Ramos (cell line): ENCODE measurements around the gene NCEH1.
"Not testable (repeated sequence)": the region's sequence is repeated elsewhere in the genome, so short reads cannot be mapped to it uniquely, and the experiment has no call there.

Experiments
- in situ Hi-C: fragments of 300-500 bp; cut with MboI; formaldehyde crosslinking; loops from one replicate; pipeline ENCODE4 v1.14.3; 2022; ENCODE audit warnings: low sequenced_read_pairs; ENCODE audit not compliant: unreplicated experiment

The NCEH1 gene

DNA sequence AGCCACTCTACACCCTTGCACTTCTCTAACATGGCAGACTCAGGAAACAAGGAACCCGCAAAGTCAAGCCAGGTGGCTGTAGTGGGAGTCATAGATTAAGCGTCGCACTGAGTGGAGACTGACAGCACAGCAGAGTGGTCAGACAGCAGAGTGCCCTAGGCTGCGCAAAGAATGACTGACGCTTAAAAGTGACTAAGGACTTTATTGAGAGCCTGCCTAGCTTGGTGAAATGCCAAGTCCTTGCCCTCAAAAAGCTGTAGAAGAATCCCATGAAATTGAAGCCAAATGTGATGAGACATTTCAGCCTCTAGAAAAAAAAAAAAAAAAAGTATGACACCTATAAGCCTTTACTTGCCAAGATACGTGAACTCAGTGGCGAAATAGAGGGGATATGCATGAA is 30.2 kb downstream of the NCEH1 start:
- in situ Hi-C loops, result no loop called here

DNA sequence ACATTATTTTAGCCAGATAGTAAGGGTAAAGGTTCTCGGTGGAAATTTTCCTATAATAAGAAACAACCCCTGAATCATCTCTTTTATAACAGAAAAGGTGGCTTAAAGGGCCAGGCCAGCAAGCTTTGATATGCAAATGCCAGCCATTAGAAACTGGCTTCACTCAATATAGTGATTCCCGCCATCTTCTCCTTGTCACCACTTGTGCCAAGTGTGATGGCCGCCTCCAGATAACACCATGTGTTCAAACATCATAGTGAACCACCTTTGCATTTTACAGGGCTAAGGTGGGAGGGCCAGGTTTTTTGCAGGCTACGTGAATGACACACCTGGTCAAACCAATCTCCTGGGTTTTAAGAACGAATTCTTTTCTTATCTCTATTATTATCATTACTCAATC is 31.3 kb downstream of the NCEH1 start:
- in situ Hi-C loops, result no loop called here

DNA sequence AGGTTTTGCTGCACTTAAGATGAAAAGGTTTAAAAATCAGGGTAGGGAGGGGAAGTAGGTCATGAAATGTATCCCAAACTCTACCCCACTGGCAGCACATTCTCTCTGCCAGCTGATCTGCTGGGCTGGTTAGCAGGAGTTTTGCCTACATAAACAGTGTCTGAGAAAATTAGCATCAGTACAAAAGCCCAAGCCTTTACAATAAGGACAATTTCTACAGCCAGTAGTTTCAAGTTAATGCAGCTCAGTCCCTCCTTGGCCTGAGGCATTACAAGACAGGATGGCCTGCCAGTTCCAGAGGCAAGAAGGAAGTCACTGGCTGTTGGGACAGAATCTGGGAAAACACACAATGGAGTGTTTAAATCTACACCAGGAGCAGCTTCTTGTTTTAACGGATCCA is 32.8 kb downstream of the NCEH1 start:
- in situ Hi-C loops, result no loop called here

DNA sequence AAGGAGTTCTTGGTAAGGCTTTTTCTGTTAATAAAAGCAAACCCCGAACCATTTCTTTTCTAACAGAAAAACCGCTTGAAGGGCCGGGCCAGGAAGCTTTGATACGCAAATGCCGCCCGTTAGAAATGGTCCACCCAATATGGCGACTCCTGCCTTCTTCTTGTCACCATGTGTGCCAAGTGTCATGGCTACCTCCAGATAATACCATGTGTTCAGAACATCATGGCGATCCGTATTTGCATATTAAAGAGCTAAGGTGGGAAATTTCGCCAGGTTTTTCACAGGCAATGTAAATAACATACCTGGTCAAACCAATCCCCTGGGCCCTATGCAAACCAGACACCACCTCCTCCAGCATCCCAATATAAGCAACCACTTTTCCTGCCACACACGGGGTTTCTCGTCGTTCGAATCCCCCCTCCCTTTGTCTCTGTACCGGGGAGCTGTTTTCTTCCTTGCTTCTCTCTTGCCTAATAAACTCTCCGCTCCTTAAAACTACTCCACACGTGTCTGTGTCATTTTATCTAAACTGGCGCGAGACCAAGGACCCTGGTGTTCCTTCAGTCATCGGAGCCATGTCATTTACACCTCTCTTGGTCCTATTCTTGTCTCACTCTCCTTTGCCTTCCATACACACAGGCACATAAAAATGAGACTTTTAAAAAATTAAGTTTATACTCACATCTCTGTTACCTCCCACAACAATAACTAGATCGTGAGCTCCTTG is 34.5 kb downstream of the NCEH1 start:
- in situ Hi-C loops, result no loop called here

DNA sequence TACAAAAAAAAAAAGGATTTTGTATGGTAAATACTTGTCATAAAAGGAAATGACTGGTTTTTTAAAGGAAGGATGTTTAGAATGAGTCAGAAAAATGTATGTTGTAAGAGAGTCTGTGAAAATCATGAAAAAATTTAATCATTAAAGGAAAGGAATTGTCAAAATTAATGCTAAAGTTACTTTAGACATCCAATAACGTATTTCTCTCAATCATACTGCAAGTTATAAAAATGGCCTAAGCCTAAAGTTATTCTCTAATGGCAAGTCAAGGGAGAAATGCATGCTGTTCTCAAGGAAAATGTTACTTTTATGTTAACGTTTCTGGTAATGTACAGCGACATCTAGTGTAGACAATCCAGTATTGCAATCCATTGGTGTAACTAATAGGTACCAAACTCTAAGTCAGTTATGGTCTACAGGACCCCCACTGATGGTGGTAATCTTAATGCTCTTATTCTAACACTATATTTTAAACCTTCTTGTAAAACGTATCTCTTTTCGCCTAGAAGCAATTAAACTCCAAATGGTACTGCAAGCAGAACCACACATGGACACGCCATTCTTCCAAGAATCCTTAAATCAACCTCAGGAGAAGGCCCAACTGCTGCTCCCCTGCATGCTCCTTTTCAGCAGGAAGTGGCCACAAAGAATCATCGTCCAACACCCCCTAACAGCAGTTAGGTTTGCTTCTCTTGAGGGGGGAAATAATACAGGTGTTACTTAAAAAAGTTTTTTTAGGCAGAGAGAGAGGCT is 35.2 kb downstream of the NCEH1 start:
- in situ Hi-C loops, result no loop called here

DNA sequence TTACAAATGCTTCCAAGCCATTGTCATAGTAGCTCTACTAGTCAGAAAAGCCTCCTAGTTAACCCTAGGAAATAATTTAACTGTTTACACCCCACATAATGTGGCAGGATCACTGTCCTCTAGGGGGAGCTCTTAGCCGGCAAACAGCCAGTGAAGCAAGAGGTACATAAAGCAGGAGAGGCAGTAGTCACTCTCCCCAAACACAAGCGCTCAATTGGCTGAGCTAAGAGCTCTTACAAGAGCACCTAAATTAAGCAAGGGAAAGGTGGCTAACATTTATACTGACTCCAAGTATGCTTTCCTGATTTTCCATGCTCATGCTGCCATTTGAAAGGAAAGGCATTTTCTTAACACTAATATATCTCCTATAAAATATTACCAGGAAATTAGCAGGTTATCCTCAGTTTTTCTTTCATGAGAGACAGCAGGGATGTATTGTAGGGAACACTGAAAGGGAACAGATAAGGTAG is 37.6 kb downstream of the NCEH1 start:
- in situ Hi-C loops, result no loop called here

DNA sequence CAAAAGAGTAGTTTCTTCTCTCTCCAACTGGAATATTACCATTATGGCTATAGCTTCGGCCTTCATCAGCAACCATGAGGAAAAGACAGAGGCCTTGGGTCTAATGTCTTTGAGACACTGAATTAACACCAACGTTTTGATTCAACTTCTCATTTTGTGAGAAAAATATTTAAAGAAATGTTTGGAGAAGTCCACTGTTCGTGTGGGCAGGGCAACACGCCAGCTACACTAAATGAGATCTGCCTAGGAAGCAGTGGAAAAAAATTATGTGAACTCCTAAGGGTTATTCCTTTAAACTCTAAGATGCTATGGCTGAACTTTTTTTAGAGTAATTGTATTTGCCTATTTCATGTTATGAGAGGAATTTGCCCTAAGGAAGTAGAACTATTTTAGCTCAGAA is 41.8 kb downstream of the NCEH1 start:
- in situ Hi-C loops, result no loop called here

DNA sequence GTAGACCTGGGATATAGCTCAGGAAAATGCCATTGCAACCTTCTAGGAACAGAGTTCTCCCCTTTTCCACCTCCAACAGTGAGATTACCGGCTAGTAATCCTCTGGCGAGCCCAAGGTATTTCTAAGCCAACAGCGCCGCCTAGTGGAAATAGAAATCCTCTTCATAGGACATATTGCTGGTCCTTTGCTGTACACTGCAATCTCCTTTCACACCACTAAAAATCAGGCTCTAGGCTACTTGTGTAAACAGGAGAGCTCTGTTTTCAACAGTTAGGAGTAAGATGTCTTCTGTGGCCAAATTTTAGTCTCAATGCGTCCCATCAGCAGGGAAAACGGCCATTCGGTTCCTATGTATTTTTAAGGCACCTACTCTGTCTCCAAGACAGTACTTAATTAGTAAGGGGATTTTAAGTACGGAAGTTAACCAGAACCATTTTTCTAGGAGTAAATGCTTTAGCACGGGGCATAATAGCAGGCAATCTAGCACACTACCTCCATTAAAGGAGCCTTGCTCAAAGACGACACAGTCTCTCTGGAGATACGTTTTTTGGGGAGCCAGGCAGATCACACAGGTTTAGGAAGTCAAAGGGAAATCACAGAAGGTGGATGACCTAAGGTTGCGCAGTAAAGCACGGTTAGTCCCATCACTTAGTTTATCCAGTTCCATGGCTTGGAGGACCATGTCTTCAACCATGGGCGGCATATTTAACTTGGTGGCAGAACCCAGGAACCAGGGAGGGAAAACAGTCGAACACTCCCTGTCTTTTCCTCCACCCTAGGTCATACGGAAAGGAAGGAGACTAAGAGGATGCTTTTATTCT is 43.8 kb downstream of the NCEH1 start:
- in situ Hi-C loops, result no loop called here

DNA sequence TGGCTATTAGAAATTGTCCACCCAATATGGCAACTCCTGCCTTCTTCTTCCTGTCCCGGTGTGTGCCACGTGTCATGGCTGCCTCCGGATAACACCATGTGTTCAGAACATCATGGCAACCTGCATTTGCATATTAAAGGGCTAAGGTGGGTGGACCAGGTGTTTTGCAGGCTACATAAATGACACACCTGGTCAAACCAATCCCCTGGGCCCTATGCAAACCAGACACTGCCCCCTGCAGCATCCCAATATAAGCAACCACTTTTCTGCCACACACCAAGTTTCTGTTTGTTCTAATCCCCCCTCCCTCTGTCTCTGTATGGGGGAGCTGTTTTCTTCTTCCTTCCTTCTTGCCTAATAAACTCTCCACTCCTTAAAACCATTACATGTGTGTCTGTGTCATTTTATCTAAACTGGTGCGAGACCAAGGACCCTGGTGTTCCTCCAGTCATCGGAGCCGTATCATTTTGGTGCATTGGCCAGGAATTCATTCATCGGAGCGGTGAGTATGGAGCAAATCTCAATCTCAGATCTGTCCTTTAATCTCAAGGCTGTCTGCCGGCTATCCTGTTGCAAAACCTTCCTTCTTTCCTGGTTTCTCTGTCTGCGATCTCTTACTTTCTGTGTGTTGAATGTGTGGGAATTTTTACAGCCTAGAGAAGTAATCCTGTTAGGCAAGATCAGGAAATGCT is 44.5 kb downstream of the NCEH1 start:
- in situ Hi-C loops, result no loop called here

DNA sequence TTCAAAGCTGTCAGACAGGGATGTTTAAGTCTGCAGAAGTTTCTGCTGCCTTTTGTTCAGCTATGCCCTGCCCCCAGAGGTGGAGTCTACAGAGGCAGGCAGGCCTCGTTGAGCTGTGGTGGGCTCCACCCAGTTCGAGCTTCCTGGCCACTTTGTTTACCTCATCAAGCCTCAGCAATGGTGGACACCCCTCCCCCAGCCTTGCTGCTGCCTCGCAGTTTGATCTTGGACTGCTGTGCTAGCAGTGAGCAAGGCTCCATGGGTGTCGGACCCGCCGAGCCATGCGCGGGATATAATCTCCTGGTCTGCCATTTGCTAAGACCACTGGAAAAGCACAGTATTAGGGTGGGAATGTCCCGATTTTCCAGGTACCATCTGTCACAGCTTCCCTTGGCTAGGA is 45.4 kb downstream of the NCEH1 start:
- in situ Hi-C loops, result not testable (repeated sequence)

DNA sequence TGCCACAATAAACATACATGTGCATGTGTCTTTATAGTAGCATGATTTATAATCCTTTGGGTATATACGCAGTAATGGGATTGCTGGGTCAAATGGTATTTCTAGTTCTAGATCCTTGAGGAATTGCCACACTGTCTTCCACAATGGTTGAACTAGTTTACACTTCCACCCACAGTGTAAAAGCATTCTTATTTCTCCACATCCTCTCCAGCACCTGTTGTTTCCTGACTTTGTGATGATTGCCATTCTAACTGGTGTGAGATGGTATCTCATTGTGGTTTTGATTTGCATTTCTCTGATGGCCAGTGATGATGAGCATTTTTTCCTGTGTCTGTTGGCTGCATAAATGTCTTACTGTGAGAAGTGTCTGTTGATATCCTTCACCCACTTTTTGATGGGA is 50.4 kb downstream of the NCEH1 start:
- in situ Hi-C loops, result not testable (repeated sequence)

DNA sequence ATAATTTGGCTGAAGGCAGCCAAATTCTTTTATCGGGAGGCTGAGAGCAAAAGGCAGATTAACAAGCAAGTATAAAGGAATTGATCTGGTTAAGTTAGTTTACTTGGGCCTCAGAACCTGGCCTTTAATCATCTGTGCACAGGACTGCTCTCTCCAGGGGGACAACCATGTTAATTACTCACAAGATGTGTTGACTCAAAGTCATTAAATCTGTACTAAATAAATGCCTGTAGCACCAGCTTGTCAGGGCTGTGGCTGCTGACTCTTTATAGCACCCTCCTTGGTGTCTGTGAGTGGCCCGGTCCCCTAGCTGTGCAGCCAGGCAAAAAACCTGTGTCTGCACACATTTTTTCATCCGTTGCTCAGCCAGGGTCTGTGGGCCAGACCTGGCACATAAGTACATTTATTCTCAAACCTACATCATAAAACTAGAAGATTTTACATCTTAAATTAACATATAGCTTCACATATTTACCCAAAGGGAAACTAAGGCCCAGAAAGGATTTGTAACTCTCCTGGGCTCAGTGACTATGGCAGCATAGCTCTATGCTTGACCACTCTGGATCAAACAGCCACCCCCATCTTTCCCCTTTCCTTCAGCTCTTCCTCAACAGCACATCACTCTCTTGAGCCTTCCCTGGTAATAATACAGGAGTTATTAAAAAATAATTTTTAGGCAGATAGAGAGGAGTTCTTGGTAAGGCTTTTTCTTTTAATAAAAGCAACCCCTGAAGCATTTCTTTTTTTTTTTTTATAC is 51.4 kb downstream of the NCEH1 start:
- in situ Hi-C loops, result no loop called here

DNA sequence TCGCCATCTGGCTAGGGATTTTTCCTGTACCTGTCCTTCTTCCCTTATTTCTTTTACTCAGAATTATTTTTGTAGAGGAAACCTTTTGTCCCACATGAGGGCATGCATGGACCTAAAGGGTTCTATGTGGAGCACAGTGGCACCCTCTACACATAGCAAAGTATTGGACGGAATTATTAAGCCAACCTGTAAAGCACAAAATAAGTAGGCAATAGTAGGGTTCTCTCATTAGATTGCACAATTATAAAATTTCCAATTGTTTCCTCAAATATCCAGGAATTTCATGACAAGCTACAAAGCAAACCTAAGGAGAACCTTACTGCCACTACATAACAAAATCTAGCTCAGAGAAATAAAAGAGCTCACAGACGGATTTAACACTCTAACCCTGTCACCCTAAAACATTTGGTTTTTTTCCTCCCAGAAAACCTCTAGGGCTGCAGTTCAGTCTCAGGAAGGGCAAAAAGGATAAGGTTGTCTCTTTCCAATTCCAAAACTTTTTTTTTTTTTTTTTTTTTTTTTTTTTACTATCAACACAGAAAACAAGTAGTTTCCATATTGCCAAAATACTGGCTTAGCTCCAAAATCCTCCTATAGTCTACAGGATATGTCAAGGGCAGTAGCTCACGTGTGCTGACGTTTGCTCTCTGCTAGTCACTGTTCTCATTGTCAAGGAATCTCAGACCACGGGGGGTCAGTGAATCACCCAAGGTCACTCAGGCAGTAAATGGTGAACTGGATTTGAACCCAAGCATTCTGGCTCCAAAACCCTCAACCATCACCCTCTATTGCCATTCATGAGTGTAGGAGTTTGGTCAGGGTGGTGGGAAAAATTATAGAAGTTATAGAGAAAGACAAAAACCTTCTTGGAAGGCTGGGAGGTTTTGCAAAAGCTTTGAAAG is 52.3 kb downstream of the NCEH1 start:
- in situ Hi-C loops, result no loop called here

DNA sequence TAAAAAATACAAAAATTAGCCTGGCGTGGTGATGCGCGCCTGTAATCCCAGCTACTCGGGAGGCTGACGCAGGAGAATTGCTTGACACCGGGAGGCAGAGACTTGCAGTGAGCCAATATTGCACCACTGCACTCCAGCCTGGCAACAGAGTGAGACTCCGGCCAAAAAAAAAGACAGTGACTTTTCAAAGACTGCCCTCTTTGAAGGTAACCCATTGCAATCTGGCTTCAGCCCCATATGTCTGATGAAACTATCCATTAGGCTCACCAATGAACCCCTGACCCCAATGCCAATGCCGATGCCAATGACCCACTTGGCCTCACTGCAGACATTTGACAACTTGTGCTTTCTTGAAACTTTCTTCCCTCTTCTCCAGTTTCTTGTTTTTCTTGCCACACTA is 54.3 kb downstream of the NCEH1 start:
- in situ Hi-C loops, result no loop called here

DNA sequence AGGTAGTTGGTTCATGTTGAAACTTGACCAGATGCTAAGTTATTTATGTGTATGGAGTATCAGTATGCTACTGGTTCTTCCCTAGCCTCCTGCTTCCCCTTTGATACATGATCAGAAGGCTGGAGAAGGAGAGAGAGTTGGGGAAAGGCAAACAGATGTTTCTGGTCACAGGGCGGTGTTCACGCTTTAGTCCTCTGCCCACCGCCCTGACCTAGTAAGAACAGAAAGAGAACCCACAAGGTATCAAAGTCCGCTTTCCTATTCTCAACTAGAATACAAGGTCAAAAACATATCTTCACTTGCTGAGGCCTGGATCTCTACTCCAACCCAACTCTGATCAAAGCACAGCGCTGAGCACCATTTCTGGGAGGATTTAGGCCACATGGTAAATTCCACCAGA is 55.5 kb downstream of the NCEH1 start:
- in situ Hi-C loops, result no loop called here

DNA sequence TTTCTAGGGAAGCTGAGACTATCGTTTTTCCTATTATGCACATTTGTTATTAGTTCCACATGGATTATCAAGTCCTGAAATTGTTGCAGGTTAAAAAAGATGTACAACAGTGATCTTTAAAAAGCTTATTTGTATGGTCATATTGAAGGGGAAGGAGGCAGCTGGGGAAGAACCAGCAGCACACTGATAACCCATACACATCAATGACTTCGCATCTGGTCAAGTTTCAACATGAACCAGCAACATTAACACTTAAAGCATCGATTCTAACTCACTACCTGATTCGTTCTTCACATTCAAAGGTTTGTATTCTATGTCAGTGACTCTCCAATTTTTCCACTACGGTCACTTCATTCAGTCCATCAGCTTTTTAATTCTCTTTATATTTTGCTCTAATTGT is 56.4 kb downstream of the NCEH1 start:
- in situ Hi-C loops, result no loop called here

DNA sequence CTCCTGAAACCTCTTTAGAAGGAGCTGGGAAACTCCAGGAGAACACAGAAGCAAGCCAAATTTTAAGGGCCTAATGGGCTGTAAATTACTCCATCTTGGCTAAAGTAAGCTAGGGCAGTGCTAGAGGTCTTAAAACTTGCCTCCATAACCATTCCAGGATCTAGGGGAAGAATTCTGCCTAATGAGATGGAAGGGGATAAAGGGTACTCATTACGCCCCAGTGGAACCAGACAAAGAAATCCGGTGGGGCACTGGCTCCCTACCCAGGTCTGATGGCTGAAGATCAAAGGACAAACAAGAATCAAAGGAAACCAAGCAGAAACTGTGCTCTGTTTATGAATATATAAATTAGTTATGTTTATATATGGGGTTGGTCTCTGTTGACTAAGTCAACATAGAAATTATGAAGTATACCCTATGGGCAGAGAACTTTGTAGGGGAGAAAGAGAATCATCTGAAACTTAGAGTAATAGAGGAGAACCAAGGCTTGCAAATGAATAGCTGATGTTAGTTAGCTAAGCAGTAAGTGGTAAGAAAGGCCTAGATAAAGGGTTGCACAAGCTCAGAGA is 57.8 kb downstream of the NCEH1 start:
- in situ Hi-C loops, result no loop called here

DNA sequence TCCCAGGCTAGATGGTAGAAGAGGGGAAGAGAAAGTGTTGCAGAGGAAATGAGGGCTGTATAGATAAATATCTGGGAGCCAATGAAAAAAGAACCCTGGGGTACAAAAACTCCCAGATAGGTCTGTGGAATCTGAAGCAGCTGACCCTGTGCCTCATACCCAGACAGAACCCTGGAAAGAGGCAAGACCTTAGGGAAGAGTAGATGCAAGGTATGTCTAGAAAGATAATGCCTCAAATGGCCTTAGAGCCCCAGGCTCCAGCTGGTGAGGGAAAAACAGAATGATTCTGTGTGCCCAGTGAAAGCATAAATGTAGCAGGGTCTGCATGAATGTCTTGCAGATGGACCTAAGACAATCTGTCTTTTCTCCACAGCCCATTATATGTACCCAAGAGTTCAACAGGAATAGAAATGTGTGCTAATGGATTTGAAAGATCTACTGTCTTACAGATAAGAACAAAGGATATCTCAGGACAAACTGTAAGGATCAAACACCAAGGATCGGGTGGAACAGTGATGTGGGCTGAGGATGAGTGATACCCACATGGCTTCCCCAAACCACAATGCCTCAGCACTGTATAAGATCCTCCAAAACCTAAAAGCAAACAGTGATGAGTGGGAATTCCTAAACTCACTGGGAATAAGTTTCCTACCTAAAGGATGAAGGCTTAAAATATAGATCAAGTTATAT is 58.8 kb downstream of the NCEH1 start:
- in situ Hi-C loops, result no loop called here
